ENCODE data around the gene EDN2.

DNA sequence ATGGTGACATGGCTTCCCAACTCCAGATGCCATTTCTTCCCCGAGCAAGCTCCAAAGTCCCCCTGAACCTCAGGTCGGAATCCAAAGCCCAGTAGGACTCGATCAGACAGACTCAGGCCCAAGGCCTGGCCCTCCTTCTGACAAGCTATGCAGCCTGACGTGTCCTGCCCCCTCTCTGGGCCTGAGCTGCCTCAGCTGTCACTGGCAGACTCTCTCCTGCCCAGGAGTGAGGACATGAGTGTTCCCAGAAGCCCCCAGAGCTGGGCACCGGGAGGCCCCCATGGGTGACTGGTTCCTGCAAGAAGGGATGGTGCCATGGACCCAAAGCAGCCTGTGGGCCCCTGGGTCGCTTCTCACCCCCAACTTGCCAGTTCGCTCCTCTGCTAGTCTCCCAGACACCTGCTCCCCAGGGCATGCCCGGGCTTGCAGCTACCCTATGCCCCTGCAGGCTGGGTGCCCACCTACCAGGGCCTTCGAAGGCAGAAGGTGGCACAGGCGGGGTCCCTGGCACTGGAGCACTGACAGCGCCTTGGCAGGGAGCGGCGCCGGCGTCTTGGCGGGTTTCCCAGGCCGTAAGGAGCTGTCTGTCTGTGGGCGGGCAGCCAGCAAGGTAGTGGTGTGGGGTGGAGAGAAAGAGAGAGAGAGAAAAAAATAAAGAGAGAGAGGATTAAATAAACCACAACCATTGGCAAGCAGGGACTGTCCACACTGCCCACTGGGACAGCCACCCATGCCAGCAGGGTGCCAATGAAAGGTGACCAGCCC lies 2.3 kb downstream of the EDN2 start:
- TF ChIP-seq CTCF (conservative IDR thresholded peaks at IDR 0.05; ENCODE audit: low read length) (no peak), EZH2phosphoT487 (IDR thresholded peaks at IDR 0.05; ENCODE audit: borderline replicate concordance) (no peak)
